ENCODE results near the gene LHFPL6.

GRCh38 chr13:39362652-39363381 is 240.2 kb downstream of the LHFPL6 start:
- TF ChIP-seq POLR2A (IDR thresholded peaks at IDR 0.05) = no peak
- TF ChIP-seq, protein P1, sequence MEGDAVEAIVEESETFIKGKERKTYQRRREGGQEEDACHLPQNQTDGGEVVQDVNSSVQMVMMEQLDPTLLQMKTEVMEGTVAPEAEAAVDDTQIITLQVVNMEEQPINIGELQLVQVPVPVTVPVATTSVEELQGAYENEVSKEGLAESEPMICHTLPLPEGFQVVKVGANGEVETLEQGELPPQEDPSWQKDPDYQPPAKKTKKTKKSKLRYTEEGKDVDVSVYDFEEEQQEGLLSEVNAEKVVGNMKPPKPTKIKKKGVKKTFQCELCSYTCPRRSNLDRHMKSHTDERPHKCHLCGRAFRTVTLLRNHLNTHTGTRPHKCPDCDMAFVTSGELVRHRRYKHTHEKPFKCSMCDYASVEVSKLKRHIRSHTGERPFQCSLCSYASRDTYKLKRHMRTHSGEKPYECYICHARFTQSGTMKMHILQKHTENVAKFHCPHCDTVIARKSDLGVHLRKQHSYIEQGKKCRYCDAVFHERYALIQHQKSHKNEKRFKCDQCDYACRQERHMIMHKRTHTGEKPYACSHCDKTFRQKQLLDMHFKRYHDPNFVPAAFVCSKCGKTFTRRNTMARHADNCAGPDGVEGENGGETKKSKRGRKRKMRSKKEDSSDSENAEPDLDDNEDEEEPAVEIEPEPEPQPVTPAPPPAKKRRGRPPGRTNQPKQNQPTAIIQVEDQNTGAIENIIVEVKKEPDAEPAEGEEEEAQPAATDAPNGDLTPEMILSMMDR (IDR thresholded peaks at IDR 0.05) = no peak

All from vagina (tissue), 2 donors.